ENCODE measurements around the gene LRCOL1.

LRCOL1 gene

GRCh38 chr12:132637811-132638210 lies 27.4 kb upstream of the LRCOL1 start:
- no peak for DNase-seq (ENCODE audit: extremely low read depth in 1 of 2, low read depth in 1 of 2)

GRCh38 chr12:132635076-132635955 lies 24.9 kb upstream of the LRCOL1 start:
- DNase-seq (ENCODE audit: extremely low read depth in 1 of 2, low read depth in 1 of 2): no peak

GRCh38 chr12:132634411-132634990 lies 24.1 kb upstream of the LRCOL1 start:
- no peak for DNase-seq (ENCODE audit: extremely low read depth in 1 of 2, low read depth in 1 of 2)

- no peak for DNase-seq (ENCODE audit: extremely low read depth in 1 of 2, low read depth in 1 of 2)
Observed at GRCh38 chr12:132633901-132634300, 23.5 kb upstream of the LRCOL1 start.

- no peak for DNase-seq (ENCODE audit: extremely low read depth in 1 of 2, low read depth in 1 of 2)
Observed at GRCh38 chr12:132633398-132633797, 23.0 kb upstream of the LRCOL1 start.

- DNase-seq (ENCODE audit: extremely low read depth in 1 of 2, low read depth in 1 of 2): no peak
Observed at GRCh38 chr12:132632521-132633228, 22.3 kb upstream of the LRCOL1 start.

GRCh38 chr12:132631666-132632065 lies 21.3 kb upstream of the LRCOL1 start:
- DNase-seq (ENCODE audit: extremely low read depth in 1 of 2, low read depth in 1 of 2): no peak

GRCh38 chr12:132630672-132631071 lies 20.3 kb upstream of the LRCOL1 start:
- no peak for DNase-seq (ENCODE audit: extremely low read depth in 1 of 2, low read depth in 1 of 2)

- DNase-seq (ENCODE audit: extremely low read depth in 1 of 2, low read depth in 1 of 2): no peak
Observed at GRCh38 chr12:132629330-132629729, 18.9 kb upstream of the LRCOL1 start.

- no peak for DNase-seq (ENCODE audit: extremely low read depth in 1 of 2, low read depth in 1 of 2)
Observed at GRCh38 chr12:132625731-132626430, 15.5 kb upstream of the LRCOL1 start.

GRCh38 chr12:132624910-132625630 lies 14.7 kb upstream of the LRCOL1 start:
- no peak for DNase-seq (ENCODE audit: extremely low read depth in 1 of 2, low read depth in 1 of 2)

- DNase-seq (ENCODE audit: extremely low read depth in 1 of 2, low read depth in 1 of 2): no peak
Observed at GRCh38 chr12:132624186-132624855, 13.9 kb upstream of the LRCOL1 start.

- no peak for DNase-seq (ENCODE audit: extremely low read depth in 1 of 2, low read depth in 1 of 2)
Observed at GRCh38 chr12:132623072-132623869, 12.9 kb upstream of the LRCOL1 start.

- DNase-seq (ENCODE audit: extremely low read depth in 1 of 2, low read depth in 1 of 2): no peak
Observed at GRCh38 chr12:132622437-132623071, 12.2 kb upstream of the LRCOL1 start.

GRCh38 chr12:132621657-132622435 lies 11.5 kb upstream of the LRCOL1 start:
- DNase-seq (ENCODE audit: extremely low read depth in 1 of 2, low read depth in 1 of 2): no peak

GRCh38 chr12:132620899-132621656 lies 10.7 kb upstream of the LRCOL1 start:
- no peak for DNase-seq (ENCODE audit: extremely low read depth in 1 of 2, low read depth in 1 of 2)
